H9 (cell line): ENCODE data around the gene CBY1. TPM values are rescaled to one million over a fixed set of nuclear protein-coding genes. Genes with fewer than 3 reads are reported as not detected.

Experiments used
- DNase-seq: peaks from one replicate; pipeline ENCODE4 v3.0.0-alpha.2; 2017
- H2AFZ ChIP-seq: one replicate; pipeline ENCODE4 v1.6.1; 2013; ENCODE audit warnings: mild to moderate bottlenecking, low read length, control low read depth, moderate library complexity
- H2AK5ac ChIP-seq: 2 replicates; pipeline ENCODE4 v1.6.1; 2013; ENCODE audit warnings: low read length, control low read depth, mixed read lengths; ENCODE audit not compliant: insufficient read length
- H2BK120ac ChIP-seq: one replicate; pipeline ENCODE4 v1.6.1; 2013; ENCODE audit warnings: low read depth, mild to moderate bottlenecking, low read length, control low read depth, inconsistent platforms; ENCODE audit not compliant: poor library complexity, severe bottlenecking
- H2BK12ac ChIP-seq: 2 replicates; pipeline ENCODE4 v1.6.1; 2013; ENCODE audit warnings: low read length, control low read depth, mixed read lengths, low read depth; ENCODE audit not compliant: insufficient read length
- H2BK15ac ChIP-seq: 2 replicates; pipeline ENCODE4 v1.6.1; 2013; ENCODE audit warnings: low read depth, low read length, control low read depth
- H2BK20ac ChIP-seq: one replicate; pipeline ENCODE4 v1.6.1; 2013; ENCODE audit warnings: low read depth, mild to moderate bottlenecking, low read length, control low read depth, inconsistent platforms; ENCODE audit not compliant: poor library complexity, severe bottlenecking
- H2BK5ac ChIP-seq: 2 replicates; pipeline ENCODE4 v1.6.1; 2013; ENCODE audit warnings: low read length, control low read depth, mixed read lengths; ENCODE audit not compliant: insufficient read length
- H3K14ac ChIP-seq: 2 replicates; pipeline ENCODE4 v1.6.1; 2013; ENCODE audit warnings: low read length, control low read depth; ENCODE audit not compliant: insufficient read depth
- H3K18ac ChIP-seq: 2 replicates; pipeline ENCODE4 v1.6.1; 2013; ENCODE audit warnings: low read depth, mild to moderate bottlenecking, mixed read lengths, low read length, control low read depth; ENCODE audit not compliant: insufficient read length
- H3K23ac ChIP-seq: 2 replicates; pipeline ENCODE4 v1.6.1; 2013; ENCODE audit warnings: low read length, control low read depth, mixed read lengths, low read depth; ENCODE audit not compliant: insufficient read length
- H3K23me2 ChIP-seq: 2 replicates; pipeline ENCODE4 v1.6.1; 2013; ENCODE audit warnings: low read depth, mild to moderate bottlenecking, mixed read lengths, low read length, control low read depth; ENCODE audit not compliant: insufficient read length, poor library complexity, severe bottlenecking
- H3K27ac ChIP-seq: 2 replicates; pipeline ENCODE4 v1.5.1; 2013; ENCODE audit warnings: low read length, control low read depth, mixed read lengths, low read depth; ENCODE audit not compliant: insufficient read length
- H3K27me3 ChIP-seq: 2 replicates; pipeline ENCODE4 v1.6.1; 2013; ENCODE audit warnings: low read length, control low read depth, inconsistent platforms; ENCODE audit not compliant: insufficient read depth
- H3K4ac ChIP-seq: 2 replicates; pipeline ENCODE4 v1.6.1; 2013; ENCODE audit warnings: low read depth, mild to moderate bottlenecking, control low read depth, inconsistent platforms, low read length, moderate library complexity
- H3K4me1 ChIP-seq: 2 replicates; pipeline ENCODE4 v1.6.1; 2013; ENCODE audit warnings: low read length, control low read depth, inconsistent platforms; ENCODE audit not compliant: insufficient read depth
- H3K4me2 ChIP-seq: 2 replicates; pipeline ENCODE4 v1.6.1; 2013; ENCODE audit warnings: low read length, control low read depth, mixed read lengths; ENCODE audit not compliant: insufficient read length, insufficient read depth
- H3K56ac ChIP-seq: 2 replicates; pipeline ENCODE4 v1.6.1; 2013; ENCODE audit warnings: low read depth, mild to moderate bottlenecking, mixed read lengths, low read length, control low read depth; ENCODE audit not compliant: insufficient read length
- H3K79me1 ChIP-seq: 2 replicates; pipeline ENCODE4 v1.6.1; 2013; ENCODE audit warnings: low read depth, mild to moderate bottlenecking, moderate library complexity, low read length, control low read depth, inconsistent platforms; ENCODE audit not compliant: insufficient read depth, poor library complexity, severe bottlenecking
- H3K79me2 ChIP-seq: 2 replicates; pipeline ENCODE4 v1.6.1; 2013; ENCODE audit warnings: low read length, control low read depth, inconsistent platforms; ENCODE audit not compliant: insufficient read depth
- H3K9ac ChIP-seq: 2 replicates; pipeline ENCODE4 v1.6.1; 2013; ENCODE audit warnings: low read length, control low read depth, mixed read lengths; ENCODE audit not compliant: insufficient read length; ENCODE audit errors: extremely low read depth
- H3K9me3 ChIP-seq: one replicate; pipeline ENCODE4 v1.6.1; 2013; ENCODE audit warnings: low read depth, low read length, inconsistent platforms; ENCODE audit not compliant: control insufficient read depth
- H3T11ph ChIP-seq: one replicate; pipeline ENCODE4 v1.6.1; 2013; ENCODE audit warnings: mild to moderate bottlenecking, low read length, control low read depth, inconsistent platforms
- H4K20me1 ChIP-seq: one replicate; pipeline ENCODE4 v1.6.1; 2013; ENCODE audit not compliant: control insufficient read depth, insufficient read length, insufficient read depth
- H4K5ac ChIP-seq: 2 replicates; pipeline ENCODE4 v1.6.1; 2013; ENCODE audit warnings: low read depth, mild to moderate bottlenecking, mixed read lengths, low read length, control low read depth; ENCODE audit not compliant: insufficient read length
- H4K8ac ChIP-seq: replicated peaks from 2 replicates; pipeline ENCODE4 v1.6.1; 2013; ENCODE audit warnings: low read length, control low read depth, mixed read lengths, low read depth; ENCODE audit not compliant: insufficient read length
- H4K91ac ChIP-seq: 2 replicates; pipeline ENCODE4 v1.6.1; 2013; ENCODE audit warnings: low read depth, mild to moderate bottlenecking, moderate library complexity, mixed read lengths, low read length, control low read depth; ENCODE audit not compliant: insufficient read length
- H3K27ac Mint-ChIP-seq, 3 experiments: 2 replicates in 2 of 3; 3 replicates in 1 of 3; pipeline ENCODE4 v1.8.0; 2020 to 2021; ENCODE audit warnings: mixed read lengths in 3 of 3, mild to moderate bottlenecking in 1 of 3, moderate library complexity in 1 of 3
- H3K27me3 Mint-ChIP-seq: 2 replicates; pipeline ENCODE4 v1.8.0; 2021; ENCODE audit warnings: low read depth, mild to moderate bottlenecking, moderate library complexity, mixed read lengths
- H3K36me3 Mint-ChIP-seq, 3 experiments: 2 replicates in 2 of 3; 3 replicates in 1 of 3; pipeline ENCODE4 v1.8.0; 2020 to 2021; ENCODE audit warnings: low read depth in 3 of 3, mixed read lengths in 3 of 3; ENCODE audit not compliant: insufficient read depth in 1 of 3
- H3K4me1 Mint-ChIP-seq, 2 experiments: 2 replicates each; pipeline ENCODE4 v1.8.0; 2020; ENCODE audit warnings: mixed read lengths in 2 of 2
- H3K4me3 Mint-ChIP-seq, 2 experiments: 2 replicates in 1 of 2; 3 replicates in 1 of 2; pipeline ENCODE4 v1.8.0; 2020 to 2021; ENCODE audit warnings: mild to moderate bottlenecking in 2 of 2, mixed read lengths in 2 of 2, moderate library complexity in 1 of 2
- H3K9me3 Mint-ChIP-seq, 2 experiments: 2 replicates in 1 of 2; 3 replicates in 1 of 2; pipeline ENCODE4 v1.8.0; 2020; ENCODE audit warnings: mild to moderate bottlenecking in 2 of 2, mixed read lengths in 2 of 2, moderate library complexity in 1 of 2
- CTCF ChIP-seq: fragments of 200-600 bp; sonication (generic); conservative IDR thresholded peaks from 3 replicates; pipeline ENCODE4 v1.8.0; 2021; ENCODE audit warnings: antibody characterized with exemption, mild to moderate bottlenecking
- WGBS: extraction: QIAGEN DNeasy Blood & Tissue Kit; methylation state at CpG from one replicate; pipeline ENCODE4 v1.1.7; 2013; ENCODE audit warnings: missing lambda C conversion rate, low lambda C conversion rate, mixed read lengths; ENCODE audit not compliant: insufficient read length; ENCODE audit errors: extremely low coverage; 5-methylcytosine and 5-hydroxymethylcytosine counted together
- total RNA-seq: library from RNA; stranded (reverse); gene quantifications from 2 replicates; pipeline ENCODE4 v1.2.1, GENCODE V29; 2021

Gene CBY1
- total RNA-seq, 1 experiment from 2014 or later, result 26.6 TPM

- Mint-ChIP-seq H3K27ac (no peak overlapping the region), H3K4me1 (peaks cover 2 to 21% of the 10 kb centered on the region in 2 experiments; a peak in 2 of 4 replicates), H3K36me3 (peaks cover 21 to 75% (median 67%) of the 10 kb centered on the region in 3 experiments), H3K27me3 (no peaks in the 10 kb centered on the region), H3K9me3 (no peaks in the 10 kb centered on the region), H3K4me3 (no peak overlapping the region)
- Histone ChIP-seq H3K4ac (no peak overlapping the region), H2AK5ac (no peak overlapping the region), H3K9me3 (no peaks in the 10 kb centered on the region), H4K20me1 (no peaks in the 10 kb centered on the region), H2AFZ (no peak overlapping the region), H2BK5ac (no peak overlapping the region), H3K79me2 (peaks cover 4% of the 10 kb centered on the region; the same call in 1 of the 2 replicates), H3K9ac (no peak overlapping the region), H3K27me3 (no peaks in the 10 kb centered on the region), H3K4me1 (no peaks in the 10 kb centered on the region), H3T11ph (no peak overlapping the region), H4K8ac (no peak overlapping the region), H3K79me1 (no peaks in the 10 kb centered on the region), H3K56ac (no peak overlapping the region), H4K91ac (no peak overlapping the region), H2BK12ac (no peak overlapping the region), H2BK15ac (no peak overlapping the region), H2BK20ac (no peak overlapping the region), H3K4me2 (no peak overlapping the region), H3K27ac (no peak overlapping the region), H3K23me2 (no peaks in the 10 kb centered on the region), H3K18ac (no peak overlapping the region), H4K5ac (no peak overlapping the region), H3K14ac (no peak overlapping the region), H3K23ac (no peak overlapping the region), H2BK120ac (no peak overlapping the region)
- no CpG with 5 or more reads among the region's 6 CpGs for WGBS
- no peak for TF ChIP-seq CTCF
- DNase-seq, result no peak
These were observed 62.8 kb downstream of the CBY1 start for GRCh38 chr22:38719196-38719595.
